HEK293 (cell line): Measurements from ENCODE around the gene AKAP6.

ENCODE experiments used
- CTCF ChIA-PET: fragments of 350-600 bp; formaldehyde crosslinking; extraction: SDS; loops from one replicate; lab custom pipeline; 2021; ENCODE audit warnings: antibody characterized with exemption; lab: Yijun Ruan, JAX
- POLR2A ChIA-PET: fragments of 300-600 bp; formaldehyde crosslinking; extraction: SDS; loops from one replicate; lab custom pipeline; 2020; ENCODE audit warnings: antibody characterized with exemption, inconsistent platforms; lab: Yijun Ruan, JAX
- H3K27ac ChIP-seq: fragments of 200-500 bp; sonication (Bioruptor generic); 2 replicates; pipeline ENCODE4 v1.5.1; 2014; ENCODE audit warnings: low read depth, low read length, control low read depth, inconsistent platforms; ENCODE audit errors: extremely low read depth
- H3K36me3 ChIP-seq, 2 experiments: fragments of 200-500 bp in 1 of 2; sonication (Bioruptor generic) in 1 of 2; 1 replicate in 1 of 2; 2 replicates in 1 of 2; pipeline ENCODE4 v1.5.1; 2014 to 2017; ENCODE audit warnings: inconsistent platforms in 2 of 2, low read length in 2 of 2; ENCODE audit not compliant: control insufficient read depth in 2 of 2, insufficient read depth in 1 of 2
- H3K4me1 ChIP-seq: fragments of 200-500 bp; sonication (Bioruptor generic); 2 replicates; pipeline ENCODE4 v1.5.1; 2014; ENCODE audit warnings: mild to moderate bottlenecking, low read length, inconsistent platforms; ENCODE audit not compliant: control insufficient read depth, insufficient read depth
- H3K4me3 ChIP-seq: 2 replicates; pipeline ENCODE4 v1.5.1; 2011; ENCODE audit warnings: low read depth, mild to moderate bottlenecking, control low read depth, low read length, moderate library complexity
- H3K9me3 ChIP-seq: fragments of 200-500 bp; sonication (Bioruptor generic); 2 replicates; pipeline ENCODE4 v1.5.1; 2014; ENCODE audit warnings: low read depth, low read length, inconsistent platforms; ENCODE audit not compliant: control insufficient read depth, insufficient read depth
- HOXD13 ChIP-seq: sonication (generic); formaldehyde crosslinking; IDR thresholded peaks from 2 replicates; pipeline ENCODE4 v1.8.0; 2022; ENCODE audit warnings: missing genetic modification reagents, borderline replicate concordance
- KLF16 ChIP-seq: fragments of 450-650 bp; formaldehyde crosslinking; IDR thresholded peaks from 2 replicates; pipeline ENCODE4 v1.5.1; 2017; ENCODE audit warnings: missing biosample characterization, missing genetic modification characterization
- KLF8 ChIP-seq: fragments of 450-650 bp; formaldehyde crosslinking; IDR thresholded peaks from 2 replicates; pipeline ENCODE4 v1.5.1; 2016; ENCODE audit warnings: missing biosample characterization, missing genetic modification characterization
- SCRT1 ChIP-seq: fragments of 450-650 bp; formaldehyde crosslinking; IDR thresholded peaks from 2 replicates; pipeline ENCODE4 v1.5.1; 2016; ENCODE audit warnings: missing biosample characterization, missing genetic modification characterization, borderline replicate concordance
- YY2 ChIP-seq: fragments of 450-650 bp; formaldehyde crosslinking; IDR thresholded peaks from 2 replicates; pipeline ENCODE4 v1.5.1; 2016; ENCODE audit warnings: missing biosample characterization, missing genetic modification characterization
- ZNF114 ChIP-seq: fragments of 450-650 bp; formaldehyde crosslinking; IDR thresholded peaks from 2 replicates; pipeline ENCODE4 v1.5.0; 2017; ENCODE audit warnings: missing biosample characterization, missing genetic modification characterization
- ZNF146 ChIP-seq: fragments of 450-650 bp; formaldehyde crosslinking; IDR thresholded peaks from 2 replicates; pipeline ENCODE4 v1.5.1; 2016; ENCODE audit warnings: missing biosample characterization, missing genetic modification characterization
- ZNF175 ChIP-seq: fragments of 450-650 bp; formaldehyde crosslinking; IDR thresholded peaks from 2 replicates; pipeline ENCODE4 v1.5.1; 2016; ENCODE audit warnings: missing biosample characterization, missing genetic modification characterization
- ZNF19 ChIP-seq: fragments of 450-650 bp; formaldehyde crosslinking; IDR thresholded peaks from 2 replicates; pipeline ENCODE4; 2016; ENCODE audit warnings: missing biosample characterization, missing genetic modification characterization, low read depth
- ZNF324 ChIP-seq: fragments of 450-650 bp; formaldehyde crosslinking; IDR thresholded peaks from 2 replicates; pipeline ENCODE4 v1.5.1; 2016; ENCODE audit warnings: missing biosample characterization, missing genetic modification characterization
- ZNF416 ChIP-seq: fragments of 450-650 bp; formaldehyde crosslinking; IDR thresholded peaks from 2 replicates; pipeline ENCODE4 v1.5.1; 2016; ENCODE audit warnings: missing biosample characterization, missing genetic modification characterization
- ZNF423 ChIP-seq: fragments of 450-650 bp; formaldehyde crosslinking; IDR thresholded peaks from 2 replicates; pipeline ENCODE4 v1.5.1; 2016; ENCODE audit warnings: missing biosample characterization, missing genetic modification characterization
- ZNF514 ChIP-seq: fragments of 450-650 bp; formaldehyde crosslinking; IDR thresholded peaks from 2 replicates; pipeline ENCODE4 v1.5.1; 2016; ENCODE audit warnings: missing biosample characterization, missing genetic modification characterization
- ZNF585B ChIP-seq: fragments of 450-650 bp; formaldehyde crosslinking; IDR thresholded peaks from 2 replicates; pipeline ENCODE4 v1.5.1; 2016; ENCODE audit warnings: missing biosample characterization, missing genetic modification characterization
- ZNF600 ChIP-seq: fragments of 450-650 bp; formaldehyde crosslinking; IDR thresholded peaks from 2 replicates; pipeline ENCODE4 v1.5.1; 2016; ENCODE audit warnings: missing biosample characterization, missing genetic modification characterization
- ZNF658 ChIP-seq: fragments of 450-650 bp; formaldehyde crosslinking; IDR thresholded peaks from 2 replicates; pipeline ENCODE4; 2016; ENCODE audit warnings: missing biosample characterization, missing genetic modification characterization
- ZNF664 ChIP-seq: fragments of 450-650 bp; formaldehyde crosslinking; IDR thresholded peaks from 2 replicates; pipeline ENCODE4 v1.5.1; 2016; ENCODE audit warnings: missing biosample characterization, missing genetic modification characterization
- ZNF701 ChIP-seq: fragments of 450-650 bp; formaldehyde crosslinking; IDR thresholded peaks from 2 replicates; pipeline ENCODE4 v1.5.1; 2016; ENCODE audit warnings: missing biosample characterization, missing genetic modification characterization
- TF ChIP-seq, protein P1 (sequence below): fragments of 450-650 bp; formaldehyde crosslinking; conservative IDR thresholded peaks from 2 replicates; pipeline ENCODE4 v1.5.1; 2016; ENCODE audit warnings: low read depth, missing biosample characterization, missing genetic modification characterization
- TF ChIP-seq, protein P2 (sequence below): fragments of 450-650 bp; formaldehyde crosslinking; IDR thresholded peaks from 2 replicates; pipeline ENCODE4 v1.5.1; 2016; ENCODE audit warnings: missing biosample characterization, missing genetic modification characterization
- TF ChIP-seq, protein P3 (sequence below): fragments of 450-650 bp; formaldehyde crosslinking; IDR thresholded peaks from 2 replicates; pipeline ENCODE4 v1.5.1; 2016; ENCODE audit warnings: missing biosample characterization, missing genetic modification characterization
- TF ChIP-seq, protein P4 (sequence below): fragments of 450-650 bp; formaldehyde crosslinking; IDR thresholded peaks from 2 replicates; pipeline ENCODE4 v1.5.1; 2016; ENCODE audit warnings: missing biosample characterization, missing genetic modification characterization
- TF ChIP-seq, protein P5 (sequence below): fragments of 450-650 bp; formaldehyde crosslinking; IDR thresholded peaks from 2 replicates; pipeline ENCODE4 v1.5.1; 2016; ENCODE audit warnings: missing biosample characterization, missing genetic modification characterization, borderline replicate concordance

AKAP6 gene

DNA sequence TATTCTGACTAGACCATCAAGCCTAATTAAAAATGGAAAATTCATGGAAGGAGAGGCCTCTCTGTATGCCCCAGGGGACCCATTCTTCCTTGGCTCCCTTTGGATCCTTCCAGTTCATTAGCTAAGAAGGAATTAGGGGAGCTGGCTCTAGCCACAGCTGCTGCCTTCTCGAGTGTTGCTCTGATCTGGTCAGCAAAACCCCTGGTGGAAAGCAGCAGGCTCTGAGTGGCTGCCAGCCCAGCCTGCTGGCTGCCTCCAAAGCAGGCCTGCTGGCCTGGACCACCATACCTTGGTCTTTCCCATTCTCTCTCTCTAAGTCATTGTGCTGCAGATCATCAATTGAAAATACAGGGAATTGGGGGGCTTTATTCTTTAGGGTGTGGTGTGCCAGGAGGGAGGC lies 29.0 kb upstream of the AKAP6 start:
- POLR2A ChIA-PET, result no interaction called here
- H3K27ac ChIP-seq, result no peak overlapping the region
- no peak overlapping the region for H3K4me3 ChIP-seq
- H3K9me3 ChIP-seq, result no peaks in the 10 kb centered on the region
- TF ChIP-seq ZNF175 (tag by site-specific recombination) (no peak), SCRT1 (tag by site-specific recombination) (no peak), KLF8 (tag by site-specific recombination) (no peak), ZNF600 (tag by site-specific recombination) (no peak), HOXD13 (CRISPR knock-in tag) (no peak), YY2 (tag by site-specific recombination) (no peak), ZNF146 (tag by site-specific recombination) (no peak), ZNF585B (tag by site-specific recombination) (no peak)
- TF ChIP-seq, protein P1, sequence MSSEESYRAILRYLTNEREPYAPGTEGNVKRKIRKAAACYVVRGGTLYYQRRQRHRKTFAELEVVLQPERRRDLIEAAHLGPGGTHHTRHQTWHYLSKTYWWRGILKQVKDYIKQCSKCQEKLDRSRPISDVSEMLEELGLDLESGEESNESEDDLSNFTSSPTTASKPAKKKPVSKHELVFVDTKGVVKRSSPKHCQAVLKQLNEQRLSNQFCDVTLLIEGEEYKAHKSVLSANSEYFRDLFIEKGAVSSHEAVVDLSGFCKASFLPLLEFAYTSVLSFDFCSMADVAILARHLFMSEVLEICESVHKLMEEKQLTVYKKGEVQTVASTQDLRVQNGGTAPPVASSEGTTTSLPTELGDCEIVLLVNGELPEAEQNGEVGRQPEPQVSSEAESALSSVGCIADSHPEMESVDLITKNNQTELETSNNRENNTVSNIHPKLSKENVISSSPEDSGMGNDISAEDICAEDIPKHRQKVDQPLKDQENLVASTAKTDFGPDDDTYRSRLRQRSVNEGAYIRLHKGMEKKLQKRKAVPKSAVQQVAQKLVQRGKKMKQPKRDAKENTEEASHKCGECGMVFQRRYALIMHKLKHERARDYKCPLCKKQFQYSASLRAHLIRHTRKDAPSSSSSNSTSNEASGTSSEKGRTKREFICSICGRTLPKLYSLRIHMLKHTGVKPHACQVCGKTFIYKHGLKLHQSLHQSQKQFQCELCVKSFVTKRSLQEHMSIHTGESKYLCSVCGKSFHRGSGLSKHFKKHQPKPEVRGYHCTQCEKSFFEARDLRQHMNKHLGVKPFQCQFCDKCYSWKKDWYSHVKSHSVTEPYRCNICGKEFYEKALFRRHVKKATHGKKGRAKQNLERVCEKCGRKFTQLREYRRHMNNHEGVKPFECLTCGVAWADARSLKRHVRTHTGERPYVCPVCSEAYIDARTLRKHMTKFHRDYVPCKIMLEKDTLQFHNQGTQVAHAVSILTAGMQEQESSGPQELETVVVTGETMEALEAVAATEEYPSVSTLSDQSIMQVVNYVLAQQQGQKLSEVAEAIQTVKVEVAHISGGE (tag by site-specific recombination), result no peak
- no peaks in the 10 kb centered on the region; the same call in 1 of the 2 replicates for H3K4me1 ChIP-seq
- CTCF ChIA-PET, result no interaction called here
- H3K36me3 ChIP-seq, result no peaks in the 10 kb centered on the region

DNA sequence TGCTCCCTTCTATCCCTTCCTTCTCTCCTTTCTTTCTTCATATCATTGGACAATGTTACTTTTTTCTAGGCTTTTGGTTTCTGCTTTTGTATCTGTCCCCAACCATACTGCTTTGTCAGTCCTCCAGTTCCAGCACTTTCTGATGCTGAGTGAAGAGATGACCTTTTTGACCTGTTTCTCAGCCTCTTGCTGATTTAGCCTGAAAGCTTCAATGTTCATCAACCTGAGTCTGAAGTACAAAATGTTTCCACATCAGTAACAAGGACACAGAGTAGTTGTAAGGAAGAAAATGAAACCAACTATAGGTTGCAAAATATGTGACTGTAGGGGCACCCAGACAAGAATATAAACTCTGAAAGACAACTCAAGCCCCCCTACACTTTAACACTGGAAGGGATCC lies 25.2 kb upstream of the AKAP6 start:
- H3K36me3 ChIP-seq, result no peaks in the 10 kb centered on the region
- H3K4me3 ChIP-seq, result no peak overlapping the region
- POLR2A ChIA-PET, result no interaction called here
- CTCF ChIA-PET, result no interaction called here
- H3K4me1 ChIP-seq, result peaks cover 14% of the 10 kb centered on the region
- H3K27ac ChIP-seq, result no peak overlapping the region
- no peaks in the 10 kb centered on the region for H3K9me3 ChIP-seq
- no peak for TF ChIP-seq KLF16
- TF ChIP-seq ZNF324, result no peak
- TF ChIP-seq, protein P2, sequence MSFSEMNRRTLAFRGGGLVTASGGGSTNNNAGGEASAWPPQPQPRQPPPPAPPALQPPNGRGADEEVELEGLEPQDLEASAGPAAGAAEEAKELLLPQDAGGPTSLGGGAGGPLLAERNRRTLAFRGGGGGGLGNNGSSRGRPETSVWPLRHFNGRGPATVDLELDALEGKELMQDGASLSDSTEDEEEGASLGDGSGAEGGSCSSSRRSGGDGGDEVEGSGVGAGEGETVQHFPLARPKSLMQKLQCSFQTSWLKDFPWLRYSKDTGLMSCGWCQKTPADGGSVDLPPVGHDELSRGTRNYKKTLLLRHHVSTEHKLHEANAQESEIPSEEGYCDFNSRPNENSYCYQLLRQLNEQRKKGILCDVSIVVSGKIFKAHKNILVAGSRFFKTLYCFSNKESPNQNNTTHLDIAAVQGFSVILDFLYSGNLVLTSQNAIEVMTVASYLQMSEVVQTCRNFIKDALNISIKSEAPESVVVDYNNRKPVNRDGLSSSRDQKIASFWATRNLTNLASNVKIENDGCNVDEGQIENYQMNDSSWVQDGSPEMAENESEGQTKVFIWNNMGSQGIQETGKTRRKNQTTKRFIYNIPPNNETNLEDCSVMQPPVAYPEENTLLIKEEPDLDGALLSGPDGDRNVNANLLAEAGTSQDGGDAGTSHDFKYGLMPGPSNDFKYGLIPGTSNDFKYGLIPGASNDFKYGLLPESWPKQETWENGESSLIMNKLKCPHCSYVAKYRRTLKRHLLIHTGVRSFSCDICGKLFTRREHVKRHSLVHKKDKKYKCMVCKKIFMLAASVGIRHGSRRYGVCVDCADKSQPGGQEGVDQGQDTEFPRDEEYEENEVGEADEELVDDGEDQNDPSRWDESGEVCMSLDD (tag by site-specific recombination), result no peak
- no peak for TF ChIP-seq ZNF423 (tag by site-specific recombination)
- TF ChIP-seq ZNF701, result no peak
- TF ChIP-seq, protein P3, sequence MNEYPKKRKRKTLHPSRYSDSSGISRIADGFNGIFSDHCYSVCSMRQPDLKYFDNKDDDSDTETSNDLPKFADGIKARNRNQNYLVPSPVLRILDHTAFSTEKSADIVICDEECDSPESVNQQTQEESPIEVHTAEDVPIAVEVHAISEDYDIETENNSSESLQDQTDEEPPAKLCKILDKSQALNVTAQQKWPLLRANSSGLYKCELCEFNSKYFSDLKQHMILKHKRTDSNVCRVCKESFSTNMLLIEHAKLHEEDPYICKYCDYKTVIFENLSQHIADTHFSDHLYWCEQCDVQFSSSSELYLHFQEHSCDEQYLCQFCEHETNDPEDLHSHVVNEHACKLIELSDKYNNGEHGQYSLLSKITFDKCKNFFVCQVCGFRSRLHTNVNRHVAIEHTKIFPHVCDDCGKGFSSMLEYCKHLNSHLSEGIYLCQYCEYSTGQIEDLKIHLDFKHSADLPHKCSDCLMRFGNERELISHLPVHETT, result no peak
- no peak for TF ChIP-seq ZNF664
- TF ChIP-seq, protein P4, sequence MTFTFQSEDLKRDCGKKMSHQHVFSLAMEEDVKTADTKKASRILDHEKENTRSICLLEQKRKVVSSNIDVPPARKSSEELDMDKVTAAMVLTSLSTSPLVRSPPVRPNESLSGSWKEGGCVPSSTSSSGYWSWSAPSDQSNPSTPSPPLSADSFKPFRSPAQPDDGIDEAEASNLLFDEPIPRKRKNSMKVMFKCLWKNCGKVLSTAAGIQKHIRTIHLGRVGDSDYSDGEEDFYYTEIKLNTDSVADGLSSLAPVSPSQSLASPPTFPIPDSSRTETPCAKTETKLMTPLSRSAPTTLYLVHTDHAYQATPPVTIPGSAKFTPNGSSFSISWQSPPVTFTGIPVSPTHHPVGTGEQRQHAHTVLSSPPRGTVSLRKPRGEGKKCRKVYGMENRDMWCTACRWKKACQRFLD (tag by site-specific recombination), result no peak
- TF ChIP-seq ZNF114, result no peak
- TF ChIP-seq, protein P5, sequence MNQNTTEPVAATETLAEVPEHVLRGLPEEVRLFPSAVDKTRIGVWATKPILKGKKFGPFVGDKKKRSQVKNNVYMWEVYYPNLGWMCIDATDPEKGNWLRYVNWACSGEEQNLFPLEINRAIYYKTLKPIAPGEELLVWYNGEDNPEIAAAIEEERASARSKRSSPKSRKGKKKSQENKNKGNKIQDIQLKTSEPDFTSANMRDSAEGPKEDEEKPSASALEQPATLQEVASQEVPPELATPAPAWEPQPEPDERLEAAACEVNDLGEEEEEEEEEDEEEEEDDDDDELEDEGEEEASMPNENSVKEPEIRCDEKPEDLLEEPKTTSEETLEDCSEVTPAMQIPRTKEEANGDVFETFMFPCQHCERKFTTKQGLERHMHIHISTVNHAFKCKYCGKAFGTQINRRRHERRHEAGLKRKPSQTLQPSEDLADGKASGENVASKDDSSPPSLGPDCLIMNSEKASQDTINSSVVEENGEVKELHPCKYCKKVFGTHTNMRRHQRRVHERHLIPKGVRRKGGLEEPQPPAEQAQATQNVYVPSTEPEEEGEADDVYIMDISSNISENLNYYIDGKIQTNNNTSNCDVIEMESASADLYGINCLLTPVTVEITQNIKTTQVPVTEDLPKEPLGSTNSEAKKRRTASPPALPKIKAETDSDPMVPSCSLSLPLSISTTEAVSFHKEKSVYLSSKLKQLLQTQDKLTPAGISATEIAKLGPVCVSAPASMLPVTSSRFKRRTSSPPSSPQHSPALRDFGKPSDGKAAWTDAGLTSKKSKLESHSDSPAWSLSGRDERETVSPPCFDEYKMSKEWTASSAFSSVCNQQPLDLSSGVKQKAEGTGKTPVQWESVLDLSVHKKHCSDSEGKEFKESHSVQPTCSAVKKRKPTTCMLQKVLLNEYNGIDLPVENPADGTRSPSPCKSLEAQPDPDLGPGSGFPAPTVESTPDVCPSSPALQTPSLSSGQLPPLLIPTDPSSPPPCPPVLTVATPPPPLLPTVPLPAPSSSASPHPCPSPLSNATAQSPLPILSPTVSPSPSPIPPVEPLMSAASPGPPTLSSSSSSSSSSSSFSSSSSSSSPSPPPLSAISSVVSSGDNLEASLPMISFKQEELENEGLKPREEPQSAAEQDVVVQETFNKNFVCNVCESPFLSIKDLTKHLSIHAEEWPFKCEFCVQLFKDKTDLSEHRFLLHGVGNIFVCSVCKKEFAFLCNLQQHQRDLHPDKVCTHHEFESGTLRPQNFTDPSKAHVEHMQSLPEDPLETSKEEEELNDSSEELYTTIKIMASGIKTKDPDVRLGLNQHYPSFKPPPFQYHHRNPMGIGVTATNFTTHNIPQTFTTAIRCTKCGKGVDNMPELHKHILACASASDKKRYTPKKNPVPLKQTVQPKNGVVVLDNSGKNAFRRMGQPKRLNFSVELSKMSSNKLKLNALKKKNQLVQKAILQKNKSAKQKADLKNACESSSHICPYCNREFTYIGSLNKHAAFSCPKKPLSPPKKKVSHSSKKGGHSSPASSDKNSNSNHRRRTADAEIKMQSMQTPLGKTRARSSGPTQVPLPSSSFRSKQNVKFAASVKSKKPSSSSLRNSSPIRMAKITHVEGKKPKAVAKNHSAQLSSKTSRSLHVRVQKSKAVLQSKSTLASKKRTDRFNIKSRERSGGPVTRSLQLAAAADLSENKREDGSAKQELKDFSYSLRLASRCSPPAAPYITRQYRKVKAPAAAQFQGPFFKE (tag by site-specific recombination), result no peak
- no peak for TF ChIP-seq ZNF19
- no peak for TF ChIP-seq ZNF658
- TF ChIP-seq ZNF514 (tag by site-specific recombination), result no peak
- no peak for TF ChIP-seq ZNF416 (tag by site-specific recombination)
